ENCODE measurements around the gene MAPK10.

GRCh38 chr4:86400216-86400615, 40.4 kb upstream of the MAPK10 start:
- no peak for TF ChIP-seq CTCF (optimal IDR thresholded peaks at IDR 0.05 in 1 of 3, IDR thresholded peaks at IDR 0.05 in 1 of 3, conservative IDR thresholded peaks at IDR 0.05 in 1 of 3; ENCODE audit: extremely low read depth in 1 of 3, insufficient read depth in 2 of 3, low read length in 3 of 3)
- no peak for TF ChIP-seq EZH2 (IDR thresholded peaks at IDR 0.05; ENCODE audit: low read length)

Data from keratinocyte (primary cell).